ENCODE results near the gene COL15A1. TPM values are rescaled to one million over a fixed set of nuclear protein-coding genes. Genes with fewer than 3 reads are reported as not detected.

COL15A1 gene
- total RNA-seq, result 10 to 100 TPM; 20.7 to 98.5 (median 55.0) TPM

DNA sequence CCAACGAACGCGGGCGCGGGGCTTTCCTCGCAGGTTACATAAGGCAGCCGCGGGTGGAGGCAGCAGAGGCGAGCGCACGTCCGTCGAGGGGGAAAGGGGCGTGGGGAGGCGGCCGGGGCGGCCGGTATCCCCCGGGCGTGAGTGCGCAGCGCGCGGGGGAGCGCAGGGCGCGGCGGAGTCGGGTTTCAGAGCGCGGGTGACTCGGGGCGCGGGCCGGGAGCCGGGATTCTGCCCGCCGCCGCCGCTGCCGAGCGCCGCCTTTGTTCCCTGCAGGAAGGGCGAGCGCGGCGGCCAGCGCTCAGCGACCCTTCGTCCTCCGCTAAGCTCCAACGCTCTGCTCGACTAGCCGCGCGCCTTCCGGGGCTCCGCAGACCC, at the start of gene COL15A1:
Gene COL15A1 (plus strand): TSS at position 226 of the 375 bp plus-strand sequence. CDS start 155 bp downstream, outside the sequence.
- ATAC-seq (ENCODE audit: low FRiP score), result peak; percentile 24
- TF ChIP-seq, protein P1, sequence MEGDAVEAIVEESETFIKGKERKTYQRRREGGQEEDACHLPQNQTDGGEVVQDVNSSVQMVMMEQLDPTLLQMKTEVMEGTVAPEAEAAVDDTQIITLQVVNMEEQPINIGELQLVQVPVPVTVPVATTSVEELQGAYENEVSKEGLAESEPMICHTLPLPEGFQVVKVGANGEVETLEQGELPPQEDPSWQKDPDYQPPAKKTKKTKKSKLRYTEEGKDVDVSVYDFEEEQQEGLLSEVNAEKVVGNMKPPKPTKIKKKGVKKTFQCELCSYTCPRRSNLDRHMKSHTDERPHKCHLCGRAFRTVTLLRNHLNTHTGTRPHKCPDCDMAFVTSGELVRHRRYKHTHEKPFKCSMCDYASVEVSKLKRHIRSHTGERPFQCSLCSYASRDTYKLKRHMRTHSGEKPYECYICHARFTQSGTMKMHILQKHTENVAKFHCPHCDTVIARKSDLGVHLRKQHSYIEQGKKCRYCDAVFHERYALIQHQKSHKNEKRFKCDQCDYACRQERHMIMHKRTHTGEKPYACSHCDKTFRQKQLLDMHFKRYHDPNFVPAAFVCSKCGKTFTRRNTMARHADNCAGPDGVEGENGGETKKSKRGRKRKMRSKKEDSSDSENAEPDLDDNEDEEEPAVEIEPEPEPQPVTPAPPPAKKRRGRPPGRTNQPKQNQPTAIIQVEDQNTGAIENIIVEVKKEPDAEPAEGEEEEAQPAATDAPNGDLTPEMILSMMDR (IDR thresholded peaks at IDR 0.05), result no peak
- DNase-seq (ENCODE audit: low spot score), result no peak

DNA sequence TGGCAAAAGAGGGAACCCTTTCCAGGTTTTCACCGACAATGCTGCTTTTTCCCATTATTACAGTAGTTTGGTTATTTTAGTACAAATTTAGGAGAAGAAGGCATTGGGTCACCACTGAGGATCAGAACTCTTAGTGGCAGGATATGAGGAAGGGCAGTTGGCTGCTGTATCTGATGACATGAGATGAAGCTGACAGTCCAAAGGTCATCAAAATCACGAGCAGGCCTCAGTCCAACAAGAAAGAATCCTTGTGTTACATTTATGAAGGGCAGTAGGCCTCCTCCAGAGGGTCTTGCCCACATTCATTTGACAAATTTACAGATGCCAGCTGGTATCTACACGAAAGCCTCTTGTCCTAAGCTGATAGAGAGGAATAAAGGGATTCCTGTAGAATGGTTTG, 49.5 kb upstream of the COL15A1 start:
- no peak for DNase-seq (ENCODE audit: low spot score)
- ATAC-seq (ENCODE audit: low FRiP score), result no peak
- TF ChIP-seq, protein P1 (IDR thresholded peaks at IDR 0.05), result no peak

DNA sequence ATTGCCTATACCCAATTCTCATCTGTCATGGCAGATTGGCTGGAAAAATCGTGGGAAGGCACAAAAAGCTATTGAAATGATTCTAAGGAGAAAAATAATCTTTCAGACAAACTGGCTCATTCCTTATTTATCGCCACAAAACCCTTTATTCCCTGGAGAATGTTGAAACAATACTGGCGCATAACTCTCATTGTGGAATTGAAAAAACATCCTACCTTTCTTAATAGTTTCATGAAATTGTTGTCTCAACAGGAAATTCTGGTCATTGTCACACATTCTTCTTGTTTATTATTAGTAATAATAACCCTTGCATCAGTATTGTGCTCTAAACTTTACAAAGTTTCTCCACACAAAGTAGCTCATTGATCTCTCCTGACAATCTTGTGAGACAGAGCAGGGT, 48.9 kb upstream of the COL15A1 start:
- DNase-seq (ENCODE audit: low spot score), result no peak
- no peak for ATAC-seq (ENCODE audit: low FRiP score)
- TF ChIP-seq, protein P1 (IDR thresholded peaks at IDR 0.05), result no peak

DNA sequence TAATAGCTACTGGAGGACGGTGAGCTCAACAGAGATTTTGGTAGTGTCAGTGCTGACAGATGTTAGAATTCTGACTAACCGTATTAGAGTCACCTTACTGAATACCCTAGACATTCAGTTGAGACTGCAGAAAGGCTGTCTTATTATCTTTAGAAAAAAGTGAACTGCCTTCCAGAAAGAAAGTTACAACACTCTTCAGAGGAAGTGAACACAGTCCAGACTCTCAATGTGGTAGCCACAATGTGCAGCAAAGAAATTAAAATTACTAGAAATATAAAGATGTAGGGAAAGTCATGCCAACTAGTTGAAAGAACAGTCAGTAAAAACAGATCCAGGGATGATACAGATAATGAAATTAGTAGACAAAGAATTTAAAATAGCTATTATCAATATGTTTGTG, 47.1 kb upstream of the COL15A1 start:
- TF ChIP-seq, protein P1 (IDR thresholded peaks at IDR 0.05), result no peak
- DNase-seq (ENCODE audit: low spot score) (no peak), ATAC-seq (ENCODE audit: low FRiP score) (no peak)

DNA sequence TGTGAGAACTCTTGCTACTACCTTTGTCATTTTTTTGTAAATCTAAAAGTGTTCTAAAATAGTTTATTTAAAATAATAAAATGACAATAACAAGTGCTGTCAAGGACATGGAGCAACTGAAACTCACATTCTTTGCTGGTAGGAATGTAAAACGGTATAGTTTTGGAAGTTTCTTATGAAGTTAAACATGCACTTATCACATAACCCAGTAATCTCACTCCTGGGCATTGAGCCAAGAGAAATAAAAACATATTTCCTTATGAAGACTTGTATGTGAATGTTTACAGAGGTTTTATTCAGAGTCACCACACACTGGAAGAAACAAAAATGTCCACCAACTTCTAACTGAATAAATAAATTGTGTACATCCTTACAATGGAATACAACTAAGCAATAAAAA, 46.0 kb upstream of the COL15A1 start:
- ATAC-seq (ENCODE audit: low FRiP score) (no peak), DNase-seq (ENCODE audit: low spot score) (no peak)
- TF ChIP-seq, protein P1 (IDR thresholded peaks at IDR 0.05), result no peak

DNA sequence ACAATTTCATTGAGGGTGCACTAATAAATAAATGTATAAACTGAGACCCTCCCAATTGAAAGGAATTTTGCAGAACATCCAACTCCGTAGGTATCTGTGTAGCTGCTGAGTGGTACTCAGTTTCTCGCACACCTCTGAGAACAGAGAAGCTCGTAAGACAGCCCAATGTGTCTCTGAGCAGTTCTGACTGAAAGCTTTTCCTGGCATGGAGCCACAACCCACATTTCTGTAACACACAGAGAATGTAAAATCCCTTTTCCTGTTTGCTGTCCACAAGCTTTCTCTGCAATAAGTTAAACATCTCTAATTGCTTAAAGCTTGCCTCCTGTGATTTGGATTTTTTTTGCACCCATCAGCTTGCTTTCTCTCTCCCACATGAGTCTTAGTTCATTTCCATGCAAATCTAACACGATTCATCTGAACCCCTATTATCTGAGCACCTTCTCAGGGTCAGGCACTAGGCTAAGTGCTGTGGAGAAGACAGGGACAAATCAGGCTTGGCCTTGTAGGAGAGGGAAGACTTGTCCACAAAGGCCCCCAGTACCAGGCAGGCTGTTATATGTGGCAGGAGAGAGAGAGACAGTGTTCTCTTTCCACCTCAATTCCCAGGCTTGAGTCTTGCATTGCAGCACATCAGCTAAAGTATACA, 44.2 kb upstream of the COL15A1 start:
- TF ChIP-seq, protein P1 (IDR thresholded peaks at IDR 0.05), result no peak
- ATAC-seq (ENCODE audit: low FRiP score), result no peak
- no peak for DNase-seq (ENCODE audit: low spot score)

DNA sequence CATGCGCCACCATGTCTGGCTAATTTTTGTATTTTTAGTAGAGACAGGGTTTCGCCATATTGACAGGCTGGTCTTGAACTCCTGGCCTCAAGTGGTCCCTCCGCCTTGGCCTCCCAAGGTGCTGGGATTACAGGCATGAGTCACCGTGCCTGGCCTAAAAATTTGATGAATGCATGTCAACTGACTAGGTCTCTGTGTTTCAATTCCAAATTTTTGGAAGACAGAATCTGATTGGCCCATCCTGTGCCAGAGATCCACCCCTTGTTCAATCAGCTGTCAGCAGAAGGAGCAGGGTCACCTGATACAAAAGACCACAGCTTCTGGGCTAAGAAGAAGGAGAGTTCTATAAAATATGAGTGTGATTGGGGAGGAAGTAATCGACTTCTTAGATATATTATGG, 43.5 kb upstream of the COL15A1 start:
- ATAC-seq (ENCODE audit: low FRiP score), result no peak
- DNase-seq (ENCODE audit: low spot score), result no peak
- TF ChIP-seq, protein P1 (IDR thresholded peaks at IDR 0.05), result no peak
